ENCODE results near the gene SYT17.

The SYT17 gene

GRCh38 chr16:19230575-19230974 lies 62.5 kb downstream of the SYT17 start:
- in situ Hi-C loops (cut with HindIII; ENCODE audit: low sequenced_read_pairs): no loop called here
- TF ChIP-seq CTCF (IDR thresholded peaks at IDR 0.05; ENCODE audit: low read depth, low read length): no peak
- no peak for DNase-seq (ENCODE audit: low read depth, low spot score)
- H3K4me3 ChIP-seq (ENCODE audit: low read depth, low read length): no peak overlapping the region

- in situ Hi-C loops (cut with HindIII; ENCODE audit: low sequenced_read_pairs): no loop called here
- no peak for DNase-seq (ENCODE audit: low read depth, low spot score)
Observed at GRCh38 chr16:19231881-19232280, 63.8 kb downstream of the SYT17 start.

GRCh38 chr16:19232988-19233387 lies 64.9 kb downstream of the SYT17 start:
- no peak overlapping the region for H3K4me3 ChIP-seq (ENCODE audit: low read depth, low read length)
- in situ Hi-C loops (cut with HindIII; ENCODE audit: low sequenced_read_pairs): no loop called here
- no peak for TF ChIP-seq CTCF (IDR thresholded peaks at IDR 0.05; ENCODE audit: low read depth, low read length)
- DNase-seq (ENCODE audit: low read depth, low spot score): no peak

More at GRCh38 chr16:19231881-19232280, 63.8 kb downstream of the SYT17 start:
- H3K4me3 ChIP-seq (ENCODE audit: low read depth, low read length): no peak overlapping the region
- no peak for TF ChIP-seq CTCF (IDR thresholded peaks at IDR 0.05; ENCODE audit: low read depth, low read length)

DNA sequence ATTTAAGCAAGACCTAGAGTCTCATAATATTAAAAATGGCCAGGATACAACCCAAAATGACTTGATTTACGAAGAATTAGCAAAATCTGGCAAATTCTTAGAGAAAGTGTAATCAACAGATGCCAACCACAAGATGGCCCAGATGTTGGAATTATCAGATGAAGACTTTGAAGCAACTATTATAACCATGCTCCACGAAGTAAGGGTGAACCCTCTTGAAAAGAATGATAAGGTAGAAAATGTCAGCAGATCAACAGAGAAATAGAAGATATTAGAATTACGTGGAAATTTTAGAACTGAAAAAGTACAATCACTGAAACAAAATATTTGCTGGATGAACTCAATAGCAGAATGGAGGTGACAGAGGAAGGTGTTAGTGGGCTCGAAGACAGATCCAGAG lies 67.4 kb downstream of the SYT17 start:
- H3K4me3 ChIP-seq (ENCODE audit: low read depth, low read length): no peak overlapping the region
- TF ChIP-seq CTCF (IDR thresholded peaks at IDR 0.05; ENCODE audit: low read depth, low read length): no peak
- DNase-seq (ENCODE audit: low read depth, low spot score): no peak
- in situ Hi-C loops (cut with HindIII; ENCODE audit: low sequenced_read_pairs): no loop called here

DNA sequence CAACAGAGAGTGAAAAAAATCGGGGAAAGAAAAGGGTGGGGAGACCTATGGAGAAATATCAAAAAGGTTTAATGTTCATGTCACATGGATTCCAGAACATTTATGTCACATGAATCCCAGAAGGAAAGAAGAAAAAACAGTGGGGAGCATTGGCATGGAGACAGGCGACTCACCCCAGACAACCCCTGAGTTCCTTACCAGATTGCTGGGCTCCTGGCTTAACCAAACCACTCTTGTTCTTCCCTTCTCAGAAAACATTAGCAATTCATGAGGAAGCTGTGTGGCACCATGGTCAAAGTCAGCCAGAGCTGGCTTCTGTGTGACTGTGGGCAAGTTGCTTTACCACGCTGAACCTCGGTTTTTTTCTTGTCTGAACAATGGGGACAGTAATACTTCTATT lies 67.8 kb downstream of the SYT17 start:
- in situ Hi-C loops (cut with HindIII; ENCODE audit: low sequenced_read_pairs): no loop called here
- no peak for DNase-seq (ENCODE audit: low read depth, low spot score)
- no peak for TF ChIP-seq CTCF (IDR thresholded peaks at IDR 0.05; ENCODE audit: low read depth, low read length)
- no peak overlapping the region for H3K4me3 ChIP-seq (ENCODE audit: low read depth, low read length)

DNA sequence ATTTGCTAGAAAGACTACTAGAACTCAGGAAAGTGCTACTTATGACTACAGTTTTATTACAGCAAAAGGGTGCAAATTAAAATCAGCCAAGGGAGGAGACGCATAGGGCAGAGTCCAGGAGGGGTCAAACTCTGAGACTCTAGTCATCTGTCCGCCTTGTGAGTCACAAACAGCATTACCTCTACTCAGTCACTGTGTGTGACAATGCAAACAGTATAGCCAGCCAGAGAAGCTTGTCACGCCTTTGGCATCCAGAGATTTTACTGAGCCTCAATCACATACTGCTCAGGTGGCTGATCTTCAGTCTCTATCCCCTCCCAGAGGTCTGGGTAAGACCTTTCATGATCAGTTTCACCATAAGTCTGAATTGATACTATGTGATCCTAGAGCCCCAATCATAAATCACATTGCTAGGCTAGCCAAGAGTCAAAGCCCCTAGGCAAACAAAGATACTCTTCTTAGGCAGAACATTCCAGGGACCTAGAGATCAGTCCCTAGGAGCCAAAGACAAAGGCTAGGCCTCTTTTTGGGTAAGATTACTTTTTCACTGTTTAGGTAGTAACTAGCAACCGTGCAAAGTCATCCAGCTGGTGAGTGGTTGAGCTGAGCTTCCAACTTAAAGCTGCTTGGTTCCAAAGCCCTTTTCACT lies 68.6 kb downstream of the SYT17 start:
- no peak for TF ChIP-seq CTCF (IDR thresholded peaks at IDR 0.05; ENCODE audit: low read depth, low read length)
- in situ Hi-C loops (cut with HindIII; ENCODE audit: low sequenced_read_pairs): no loop called here
- no peak for DNase-seq (ENCODE audit: low read depth, low spot score)
- no peak overlapping the region for H3K4me3 ChIP-seq (ENCODE audit: low read depth, low read length)

All from astrocyte of the spinal cord (primary cell).